Thoracic aorta (tissue), 2 donors: ENCODE measurements around the gene SMYD4. TPM values are rescaled to one million over a fixed set of nuclear protein-coding genes. Genes with fewer than 3 reads are reported as not detected.

Experiments
- ATAC-seq: fragments of 150-250 bp; one replicate; pipeline ENCODE4 v1.8.0; 2017; ENCODE audit warnings: low read depth; ENCODE audit not compliant: insufficient number of reproducible peaks, low FRiP score
- DNase-seq: peaks from one replicate; pipeline ENCODE4 v3.0.0-alpha.2; 2020; ENCODE audit warnings: low spot score
- H3K27ac ChIP-seq, 2 donors: fragments of 200-600 bp; sonication (generic); 1 replicate in 1 of 2; 2 replicates in 1 of 2; pipeline ENCODE4 v1.5.1; 2016; ENCODE audit warnings: mild to moderate bottlenecking in 2 of 2, moderate library complexity in 2 of 2
- H3K27me3 ChIP-seq: fragments of 200-600 bp; sonication (generic); replicated peaks from 2 replicates; pipeline ENCODE4 v1.6.0; 2016; ENCODE audit warnings: mild to moderate bottlenecking; ENCODE audit not compliant: insufficient read depth
- H3K36me3 ChIP-seq: fragments of 200-600 bp; sonication (generic); one replicate; pipeline ENCODE4 v1.5.1; 2016
- H3K4me1 ChIP-seq, 2 donors: fragments of 200-600 bp; sonication (generic); 1 replicate in 1 of 2; 2 replicates in 1 of 2; pipeline versions ENCODE4 v1.5.1 to v1.6.0; 2016; ENCODE audit warnings: low read depth in 2 of 2, mild to moderate bottlenecking in 1 of 2; ENCODE audit not compliant: control insufficient read depth in 1 of 2
- H3K4me3 ChIP-seq: fragments of 200-600 bp; sonication (generic); 2 replicates; pipeline ENCODE4 v1.5.1; 2016; ENCODE audit warnings: mild to moderate bottlenecking
- H3K9me3 ChIP-seq: fragments of 200-600 bp; sonication (generic); 2 replicates; pipeline ENCODE4 v1.5.1; 2016
- CTCF ChIP-seq: fragments of 200-600 bp; sonication (generic); IDR thresholded peaks from one replicate; pipeline ENCODE4 v1.5.1; 2019; ENCODE audit warnings: antibody characterized with exemption
- total RNA-seq, 2 donors: library from RNA; depleted of rRNA; stranded (reverse); fragments of >200 nt; gene quantifications; one replicate each; pipeline versions ENCODE4 v1.1.0 to v1.2.3, GENCODE V29; 2016

SMYD4 gene
- total RNA-seq, 2 donors from 2014 or later = 12.6 to 13.3 TPM

- no peak for TF ChIP-seq CTCF
- Histone ChIP-seq H3K9me3 (no peaks in the 10 kb centered on the region), H3K27me3 (no peaks in the 10 kb centered on the region), H3K4me1 (peaks cover 0 to 5% of the 10 kb centered on the region in 2 donors), H3K4me3 (no peak overlapping the region), H3K27ac (no peak overlapping the region), H3K36me3 (peaks cover 22% of the 10 kb centered on the region)
- no peak for ATAC-seq
- DNase-seq = no peak
These were observed 94.3 kb downstream of the SMYD4 start for GRCh38 chr17:1735418-1735817.

GRCh38 chr17:1733759-1734158 lies 95.9 kb downstream of the SMYD4 start:
- Histone ChIP-seq H3K36me3 (peaks cover 22% of the 10 kb centered on the region), H3K27ac (no peak overlapping the region), H3K4me3 (no peak overlapping the region), H3K4me1 (peaks cover 0 to 5% of the 10 kb centered on the region in 2 donors), H3K9me3 (no peaks in the 10 kb centered on the region), H3K27me3 (no peaks in the 10 kb centered on the region)
- TF ChIP-seq CTCF = no peak
- ATAC-seq (no peak), DNase-seq (no peak)

GRCh38 chr17:1732833-1733321 lies 96.8 kb downstream of the SMYD4 start:
- DNase-seq (no peak), ATAC-seq (no peak)
- Histone ChIP-seq H3K27me3 (no peaks in the 10 kb centered on the region), H3K9me3 (no peaks in the 10 kb centered on the region), H3K4me3 (no peak overlapping the region), H3K4me1 (peaks cover 0 to 5% of the 10 kb centered on the region in 2 donors), H3K27ac (no peak overlapping the region), H3K36me3 (peaks cover 25% of the 10 kb centered on the region)
- no peak for TF ChIP-seq CTCF

- Histone ChIP-seq H3K9me3 (no peaks in the 10 kb centered on the region), H3K36me3 (peaks cover 25% of the 10 kb centered on the region), H3K4me1 (peaks cover 0 to 5% of the 10 kb centered on the region in 2 donors), H3K27me3 (no peaks in the 10 kb centered on the region), H3K27ac (no peak overlapping the region), H3K4me3 (no peak overlapping the region)
- TF ChIP-seq CTCF = no peak
- ATAC-seq (no peak), DNase-seq (no peak)
These were observed 97.4 kb downstream of the SMYD4 start for GRCh38 chr17:1732241-1732832.

GRCh38 chr17:1731194-1731506 lies 98.6 kb downstream of the SMYD4 start:
- Histone ChIP-seq H3K27me3 (no peaks in the 10 kb centered on the region), H3K9me3 (no peaks in the 10 kb centered on the region), H3K36me3 (peaks cover 25% of the 10 kb centered on the region), H3K27ac (no peak overlapping the region), H3K4me3 (no peak overlapping the region), H3K4me1 (peaks cover 0 to 2% of the 10 kb centered on the region in 2 donors)
- TF ChIP-seq CTCF = no peak
- ATAC-seq (no peak), DNase-seq (no peak)
